ENCODE data around the gene ALDH9A1.
A peak's percentile ranks its signal among the peaks of the same experiment; 100 is the strongest.
"Not testable (repeated sequence)": the region's sequence is repeated elsewhere in the genome, so short reads cannot be mapped to it uniquely, and the experiment has no call there.

ALDH9A1 gene

DNA sequence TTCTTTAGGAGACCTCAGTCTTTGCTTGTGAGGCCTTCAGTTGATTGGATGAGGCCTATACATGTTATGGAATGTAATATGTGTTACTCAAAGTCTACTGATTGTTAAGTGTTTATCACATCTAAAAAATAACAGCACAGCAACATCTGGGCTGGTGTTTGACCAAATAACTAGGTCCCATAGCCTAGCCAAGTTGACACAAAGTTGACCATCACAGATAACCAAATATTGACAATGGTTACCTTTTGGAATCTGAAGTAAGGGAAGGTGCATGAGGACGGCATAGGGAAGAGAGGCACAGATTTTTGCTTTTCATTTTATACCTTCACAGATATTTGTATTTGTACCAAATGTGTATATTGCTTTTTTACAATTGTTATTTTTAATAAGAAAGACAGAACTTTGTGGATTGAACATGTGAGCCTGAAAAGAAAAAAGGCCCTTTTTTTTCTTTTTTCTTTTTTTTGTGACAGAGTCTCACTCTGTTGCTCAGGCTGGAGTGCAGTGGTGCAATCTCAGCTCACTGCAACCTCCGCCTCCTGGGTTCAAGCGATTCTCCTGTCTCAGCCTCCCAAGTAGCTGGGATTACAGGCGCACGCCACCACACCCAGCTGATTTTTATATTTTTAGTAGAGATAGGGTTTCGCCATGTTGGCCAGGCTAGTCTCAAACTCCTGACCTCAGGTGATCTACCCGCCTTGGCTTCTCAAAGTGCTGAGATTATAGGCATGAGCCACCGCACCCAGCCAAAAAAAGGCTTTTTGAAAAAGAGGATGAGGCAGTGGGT is 18.1 kb upstream of the ALDH9A1 start:
- H3K9ac ChIP-seq (ENCODE audit: low read depth, low read length); H3K9me3 ChIP-seq (ENCODE audit: insufficient read depth, low read depth, low read length); H3K27me3 ChIP-seq (ENCODE audit: insufficient read depth, low read length); H3K27ac ChIP-seq (ENCODE audit: low read depth, low read length); H3K4me1 ChIP-seq (ENCODE audit: insufficient read depth, low read length); H3K36me3 ChIP-seq (ENCODE audit: insufficient read depth, low read length); H3K4me3 ChIP-seq (ENCODE audit: low read length): not testable (repeated sequence)
- WGBS, result 94% methylated on average over 7 of the region's 8 CpGs

DNA sequence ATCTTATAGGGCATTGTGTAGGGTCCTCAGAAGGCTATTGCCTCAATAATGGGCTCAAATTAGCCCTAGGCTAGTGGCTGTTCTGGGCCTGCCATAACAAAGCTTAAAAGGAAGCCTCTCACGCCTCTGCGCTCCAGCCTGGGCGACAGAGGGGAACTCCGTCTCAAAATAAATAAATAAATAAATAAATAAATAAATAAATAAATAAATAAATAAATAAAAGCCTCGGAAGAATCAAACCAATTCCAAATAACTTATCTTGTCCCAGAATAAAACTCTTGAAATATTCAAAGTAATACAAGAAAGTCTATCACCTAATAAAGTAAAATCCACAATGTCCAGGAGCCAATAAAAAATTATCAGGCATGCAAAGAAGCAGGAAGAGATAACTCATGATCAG is 14.4 kb upstream of the ALDH9A1 start:
- Histone ChIP-seq H3K4me1 (ENCODE audit: insufficient read depth, low read length) (no peaks in the 10 kb centered on the region), H3K4me3 (ENCODE audit: low read length) (no peak overlapping the region), H3K9me3 (ENCODE audit: insufficient read depth, low read depth, low read length) (no peaks in the 10 kb centered on the region), H3K27me3 (ENCODE audit: insufficient read depth, low read length) (no peaks in the 10 kb centered on the region), H3K36me3 (ENCODE audit: insufficient read depth, low read length) (no peaks in the 10 kb centered on the region), H3K27ac (ENCODE audit: low read depth, low read length) (no peak overlapping the region), H3K9ac (ENCODE audit: low read depth, low read length) (no peak overlapping the region)
- 100% methylated on average over 2 of the region's 5 CpGs for WGBS

DNA sequence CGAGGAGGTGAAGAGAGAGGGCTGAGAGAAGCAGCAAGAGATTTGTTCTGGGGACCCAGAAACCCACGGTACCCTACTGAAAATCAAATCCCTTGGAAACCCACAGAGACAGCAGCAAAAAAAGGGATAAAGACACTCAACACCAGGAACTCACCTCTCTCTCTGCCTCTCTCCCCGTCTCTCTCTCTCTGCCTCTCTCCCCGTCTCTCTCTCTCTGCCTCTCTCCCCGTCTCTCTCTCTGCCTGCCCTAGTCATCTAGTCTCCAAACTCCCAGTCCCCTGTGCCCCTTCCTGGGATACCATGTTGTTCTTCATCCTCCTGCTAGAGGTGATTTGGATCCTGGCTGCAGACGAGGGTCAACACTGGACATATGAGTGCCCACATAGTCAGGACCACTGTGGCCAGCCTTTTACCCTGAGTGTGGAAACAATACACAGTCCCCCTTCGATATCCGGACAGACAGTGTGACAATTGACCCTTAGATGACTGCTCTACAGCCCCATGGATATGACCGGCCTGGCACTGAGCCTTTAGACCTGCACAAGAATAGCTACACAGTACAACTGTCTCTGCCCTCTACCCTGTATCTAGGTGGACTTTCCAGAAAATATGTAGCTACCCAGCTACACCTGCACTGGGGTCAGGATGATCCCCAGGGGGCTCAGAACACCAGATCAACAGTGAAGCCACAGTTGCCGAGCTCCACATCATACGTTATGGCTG is 9.8 kb upstream of the ALDH9A1 start:
- WGBS, result 91% methylated on average over 11 of the region's 11 CpGs
- Histone ChIP-seq H3K4me3 (ENCODE audit: low read length) (no peak overlapping the region), H3K9me3 (ENCODE audit: insufficient read depth, low read depth, low read length) (no peaks in the 10 kb centered on the region), H3K27me3 (ENCODE audit: insufficient read depth, low read length) (no peaks in the 10 kb centered on the region; the same call in 1 of the 2 replicates), H3K36me3 (ENCODE audit: insufficient read depth, low read length) (no peaks in the 10 kb centered on the region), H3K4me1 (ENCODE audit: insufficient read depth, low read length) (no peaks in the 10 kb centered on the region), H3K9ac (ENCODE audit: low read depth, low read length) (no peak overlapping the region), H3K27ac (ENCODE audit: low read depth, low read length) (no peak overlapping the region)

DNA sequence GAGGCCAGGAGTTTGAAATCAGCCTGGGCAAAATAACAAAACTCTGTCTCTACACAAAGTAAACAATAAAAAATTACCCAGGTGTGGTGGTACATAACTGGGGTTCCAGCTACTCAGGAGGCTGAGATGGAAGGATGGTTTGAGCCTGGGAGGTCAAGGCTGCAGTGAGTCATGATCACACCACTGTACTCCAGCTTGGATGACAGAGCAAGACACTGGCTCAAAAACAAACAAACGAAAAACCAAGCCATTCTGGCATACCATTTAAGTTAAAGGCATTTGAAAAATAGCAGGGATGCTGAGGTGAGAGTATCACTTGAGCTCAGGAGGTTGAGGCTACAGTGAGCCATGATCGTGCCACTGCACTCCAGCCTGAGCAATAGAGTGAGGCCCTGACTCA is 5.3 kb upstream of the ALDH9A1 start:
- WGBS, result 87% methylated on average over 2 of the region's 2 CpGs
- H3K9ac ChIP-seq (ENCODE audit: low read depth, low read length), result no peak overlapping the region
- H3K27me3 ChIP-seq (ENCODE audit: insufficient read depth, low read length), result no peaks in the 10 kb centered on the region; the same call in 1 of the 2 replicates
- H3K36me3 ChIP-seq (ENCODE audit: insufficient read depth, low read length), result no peaks in the 10 kb centered on the region
- no peaks in the 10 kb centered on the region for H3K9me3 ChIP-seq (ENCODE audit: insufficient read depth, low read depth, low read length)
- no peaks in the 10 kb centered on the region for H3K4me1 ChIP-seq (ENCODE audit: insufficient read depth, low read length)
- H3K4me3 ChIP-seq (ENCODE audit: low read length), result no peak overlapping the region
- H3K27ac ChIP-seq (ENCODE audit: low read depth, low read length), result no peak overlapping the region

DNA sequence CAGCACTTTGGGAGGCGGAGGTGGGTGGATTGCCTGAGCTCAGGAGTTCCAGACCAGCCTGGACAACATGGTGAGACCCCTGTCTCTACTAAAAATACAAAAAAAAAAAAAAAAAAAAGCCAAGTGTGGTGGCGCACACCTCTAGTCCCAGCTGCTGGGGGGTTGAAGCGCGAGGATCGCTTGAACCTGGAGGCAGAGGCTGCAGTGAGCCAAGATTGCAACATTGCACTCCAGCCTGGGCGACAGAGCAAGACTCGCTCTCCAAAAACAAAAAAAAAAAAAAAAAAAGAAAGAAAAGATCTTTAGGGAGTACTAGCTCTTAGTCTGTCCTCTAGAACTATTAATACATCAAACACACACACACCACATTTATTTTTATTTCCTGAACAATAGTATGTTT is 3.6 kb upstream of the ALDH9A1 start:
- H3K36me3 ChIP-seq (ENCODE audit: insufficient read depth, low read length); H3K9ac ChIP-seq (ENCODE audit: low read depth, low read length); H3K4me1 ChIP-seq (ENCODE audit: insufficient read depth, low read length); H3K27me3 ChIP-seq (ENCODE audit: insufficient read depth, low read length); H3K27ac ChIP-seq (ENCODE audit: low read depth, low read length); H3K4me3 ChIP-seq (ENCODE audit: low read length); H3K9me3 ChIP-seq (ENCODE audit: insufficient read depth, low read depth, low read length): not testable (repeated sequence)
- 74% methylated on average over 5 of the region's 7 CpGs for WGBS

DNA sequence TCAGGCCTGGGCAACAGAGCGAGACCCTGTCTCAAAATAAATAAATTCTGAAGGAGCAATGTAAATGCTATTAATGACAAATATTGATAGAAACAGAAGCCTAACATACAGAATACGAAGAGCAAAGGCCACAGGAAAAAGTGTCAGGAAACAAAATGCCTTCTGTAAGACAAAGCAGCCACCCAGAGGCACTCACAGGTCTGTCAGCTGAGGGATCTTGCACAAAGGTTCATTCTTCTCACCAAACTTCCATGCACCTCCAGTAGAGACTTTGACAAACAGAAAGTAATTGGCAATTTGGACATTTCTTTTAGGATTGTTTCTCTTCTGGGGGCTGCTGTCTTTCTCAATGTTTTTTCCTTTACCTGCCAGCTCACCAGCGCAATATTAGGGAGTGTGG is 1.2 kb upstream of the ALDH9A1 start:
- H3K4me3 ChIP-seq (ENCODE audit: low read length), result no peak overlapping the region
- H3K36me3 ChIP-seq (ENCODE audit: insufficient read depth, low read length), result peaks cover 5% of the 10 kb centered on the region
- H3K9me3 ChIP-seq (ENCODE audit: insufficient read depth, low read depth, low read length), result no peaks in the 10 kb centered on the region
- no peaks in the 10 kb centered on the region for H3K27me3 ChIP-seq (ENCODE audit: insufficient read depth, low read length)
- 100% methylated on average over 2 of the region's 3 CpGs for WGBS
- no peak overlapping the region for H3K9ac ChIP-seq (ENCODE audit: low read depth, low read length)
- H3K4me1 ChIP-seq (ENCODE audit: insufficient read depth, low read length), result peaks cover 9% of the 10 kb centered on the region
- no peak overlapping the region for H3K27ac ChIP-seq (ENCODE audit: low read depth, low read length)

DNA sequence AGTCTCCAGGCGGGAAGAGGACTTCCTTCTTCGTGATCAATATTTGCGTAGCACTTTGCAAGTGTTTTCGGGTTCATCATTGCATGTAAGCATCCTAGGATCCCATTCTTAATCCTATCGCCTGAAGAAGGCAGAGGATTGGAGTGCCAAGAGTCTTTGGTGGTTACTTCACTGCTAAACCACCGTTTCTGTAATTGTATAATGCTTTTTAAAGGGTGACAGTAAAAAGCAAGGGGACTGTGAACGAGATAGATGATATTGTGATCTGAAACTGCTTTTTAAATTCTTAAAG is 345 bp upstream of the ALDH9A1 start:
- H3K9me3 ChIP-seq (ENCODE audit: insufficient read depth, low read depth, low read length), result no peaks in the 10 kb centered on the region; the same call in 1 of the 2 replicates
- peak overlapping the region; percentile 88; the same call in 1 of the 2 replicates for H3K9ac ChIP-seq (ENCODE audit: low read depth, low read length)
- H3K36me3 ChIP-seq (ENCODE audit: insufficient read depth, low read length), result peaks cover 7% of the 10 kb centered on the region
- no peaks in the 10 kb centered on the region for H3K27me3 ChIP-seq (ENCODE audit: insufficient read depth, low read length)
- WGBS, result 4% methylated on average over 7 of the region's 7 CpGs
- H3K27ac ChIP-seq (ENCODE audit: low read depth, low read length), result peak overlapping the region; percentile 87
- peaks cover 9% of the 10 kb centered on the region for H3K4me1 ChIP-seq (ENCODE audit: insufficient read depth, low read length)
- H3K4me3 ChIP-seq (ENCODE audit: low read length), result peak overlapping the region; percentile 85

DNA sequence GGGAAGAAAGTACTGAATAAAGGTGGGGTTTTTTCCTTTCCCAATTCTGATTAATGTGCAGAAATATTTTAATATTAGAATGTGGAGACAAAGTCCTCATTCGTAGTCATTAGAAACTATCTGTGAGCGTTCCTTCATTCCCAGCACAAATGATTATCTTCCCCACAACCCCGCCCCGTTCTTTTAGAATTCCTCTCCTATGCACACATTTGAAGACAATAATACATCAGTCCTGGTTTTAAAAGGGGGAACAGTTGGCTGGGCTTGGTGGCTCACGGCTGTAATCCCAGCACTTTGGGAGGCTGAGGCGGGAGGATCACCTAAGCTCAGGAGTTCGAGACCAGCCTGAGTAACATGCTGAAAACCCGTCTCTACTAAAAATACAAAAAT is 876 bp downstream of the ALDH9A1 start:
- Histone ChIP-seq H3K36me3 (ENCODE audit: insufficient read depth, low read length) (peaks cover 7% of the 10 kb centered on the region), H3K9ac (ENCODE audit: low read depth, low read length) (peak overlapping the region; percentile 92), H3K27me3 (ENCODE audit: insufficient read depth, low read length) (no peaks in the 10 kb centered on the region), H3K4me3 (ENCODE audit: low read length) (peak overlapping the region; percentile 85), H3K27ac (ENCODE audit: low read depth, low read length) (peak overlapping the region; percentile 7; the same call in 1 of the 2 replicates), H3K9me3 (ENCODE audit: insufficient read depth, low read depth, low read length) (no peaks in the 10 kb centered on the region; the same call in 1 of the 2 replicates), H3K4me1 (ENCODE audit: insufficient read depth, low read length) (peaks cover 9% of the 10 kb centered on the region)
- 56% methylated on average over 8 of the region's 8 CpGs for WGBS

DNA sequence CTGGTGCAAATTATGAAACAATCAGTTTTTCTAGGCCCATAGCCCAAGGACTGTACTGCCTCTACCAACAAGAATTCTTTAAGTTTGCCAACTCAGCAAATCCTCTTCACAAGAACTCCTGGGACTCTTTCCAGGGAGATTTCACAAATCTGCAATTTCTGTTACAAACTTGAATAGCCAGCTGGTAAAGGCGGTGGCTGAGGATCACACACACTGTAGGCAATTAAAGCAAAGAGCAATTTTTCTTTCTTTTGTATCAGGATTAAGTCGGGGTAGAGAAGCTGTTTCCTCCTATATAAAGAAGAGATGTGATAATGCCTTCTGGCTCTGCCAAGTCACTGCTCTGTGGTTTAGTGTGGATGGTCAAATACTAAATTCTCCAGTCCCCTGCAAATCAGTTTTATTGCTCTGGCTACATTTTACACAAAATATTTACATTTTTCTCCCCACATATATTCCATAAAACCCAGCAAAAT is 1.7 kb downstream of the ALDH9A1 start:
- no peaks in the 10 kb centered on the region; the same call in 1 of the 2 replicates for H3K9me3 ChIP-seq (ENCODE audit: insufficient read depth, low read depth, low read length)
- no peaks in the 10 kb centered on the region for H3K27me3 ChIP-seq (ENCODE audit: insufficient read depth, low read length)
- peaks cover 9% of the 10 kb centered on the region for H3K4me1 ChIP-seq (ENCODE audit: insufficient read depth, low read length)
- H3K27ac ChIP-seq (ENCODE audit: low read depth, low read length), result no peak overlapping the region
- H3K9ac ChIP-seq (ENCODE audit: low read depth, low read length), result no peak overlapping the region
- WGBS, result 83% methylated on average over 1 of the region's 2 CpGs
- peaks cover 7% of the 10 kb centered on the region for H3K36me3 ChIP-seq (ENCODE audit: insufficient read depth, low read length)
- peak overlapping the region; percentile 85; the same call in 1 of the 2 replicates for H3K4me3 ChIP-seq (ENCODE audit: low read length)

DNA sequence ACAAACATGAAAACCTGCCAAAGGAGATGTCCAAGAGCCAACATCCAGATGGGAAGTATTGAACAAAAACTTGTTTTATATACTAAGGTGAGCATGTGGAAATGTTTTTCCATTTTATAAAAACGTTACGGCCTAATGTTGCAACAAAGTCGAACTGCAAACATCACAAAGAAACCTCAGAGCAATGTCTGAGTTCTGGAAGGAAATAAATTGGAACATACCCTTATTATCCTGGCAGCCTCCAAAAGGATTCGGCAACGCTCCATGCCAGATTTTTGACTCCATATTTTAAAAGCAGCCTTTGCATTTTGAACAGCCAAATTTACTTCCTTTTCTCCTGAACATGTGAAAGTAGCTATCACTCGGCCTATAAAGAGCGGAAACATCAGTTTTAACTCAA is 3.3 kb downstream of the ALDH9A1 start:
- Histone ChIP-seq H3K36me3 (ENCODE audit: insufficient read depth, low read length) (peaks cover 17% of the 10 kb centered on the region), H3K4me1 (ENCODE audit: insufficient read depth, low read length) (peaks cover 9% of the 10 kb centered on the region), H3K27ac (ENCODE audit: low read depth, low read length) (no peak overlapping the region), H3K9me3 (ENCODE audit: insufficient read depth, low read depth, low read length) (peaks cover 5% of the 10 kb centered on the region), H3K9ac (ENCODE audit: low read depth, low read length) (no peak overlapping the region), H3K27me3 (ENCODE audit: insufficient read depth, low read length) (no peaks in the 10 kb centered on the region), H3K4me3 (ENCODE audit: low read length) (no peak overlapping the region)
- WGBS, result 98% methylated on average over 7 of the region's 7 CpGs

DNA sequence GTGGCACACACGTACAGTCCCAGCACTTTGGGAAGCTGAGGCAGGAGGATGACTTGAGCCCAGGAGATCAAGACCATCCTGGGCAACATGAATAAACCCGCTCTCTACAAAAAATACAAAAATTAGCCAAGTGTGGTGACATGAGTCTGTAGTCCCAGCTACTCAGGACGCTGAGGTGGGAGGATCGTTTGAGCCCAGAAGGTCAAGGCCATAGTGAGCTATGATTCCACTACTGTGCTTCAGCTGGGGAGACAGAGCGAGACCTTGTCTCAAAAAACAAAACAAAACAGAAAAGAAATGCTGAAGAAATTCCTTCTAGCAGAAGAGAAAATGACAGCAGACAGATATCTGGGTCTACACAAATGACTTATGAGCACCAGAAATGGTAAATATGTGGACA is 10.3 kb downstream of the ALDH9A1 start:
- no peak overlapping the region for H3K9ac ChIP-seq (ENCODE audit: low read depth, low read length)
- H3K36me3 ChIP-seq (ENCODE audit: insufficient read depth, low read length), result peaks cover 46% of the 10 kb centered on the region
- peaks cover 6% of the 10 kb centered on the region; the same call in 1 of the 2 replicates for H3K9me3 ChIP-seq (ENCODE audit: insufficient read depth, low read depth, low read length)
- H3K27me3 ChIP-seq (ENCODE audit: insufficient read depth, low read length), result no peaks in the 10 kb centered on the region
- H3K4me1 ChIP-seq (ENCODE audit: insufficient read depth, low read length), result no peaks in the 10 kb centered on the region
- 94% methylated on average over 5 of the region's 5 CpGs for WGBS
- H3K4me3 ChIP-seq (ENCODE audit: low read length), result no peak overlapping the region
- H3K27ac ChIP-seq (ENCODE audit: low read depth, low read length), result no peak overlapping the region
